H9 (cell line): ENCODE data around the gene RALGPS2. TPM values are rescaled to one million over a fixed set of nuclear protein-coding genes. Genes with fewer than 3 reads are reported as not detected.

Source experiments
- DNase-seq: peaks from one replicate; pipeline ENCODE4 v3.0.0-alpha.2; 2017
- H2AFZ ChIP-seq: one replicate; pipeline ENCODE4 v1.6.1; 2013; ENCODE audit warnings: mild to moderate bottlenecking, low read length, control low read depth, moderate library complexity
- H2AK5ac ChIP-seq: 2 replicates; pipeline ENCODE4 v1.6.1; 2013; ENCODE audit warnings: low read length, control low read depth, mixed read lengths; ENCODE audit not compliant: insufficient read length
- H2BK120ac ChIP-seq: one replicate; pipeline ENCODE4 v1.6.1; 2013; ENCODE audit warnings: low read depth, mild to moderate bottlenecking, low read length, control low read depth, inconsistent platforms; ENCODE audit not compliant: poor library complexity, severe bottlenecking
- H2BK12ac ChIP-seq: 2 replicates; pipeline ENCODE4 v1.6.1; 2013; ENCODE audit warnings: low read length, control low read depth, mixed read lengths, low read depth; ENCODE audit not compliant: insufficient read length
- H2BK15ac ChIP-seq: 2 replicates; pipeline ENCODE4 v1.6.1; 2013; ENCODE audit warnings: low read depth, low read length, control low read depth
- H2BK20ac ChIP-seq: one replicate; pipeline ENCODE4 v1.6.1; 2013; ENCODE audit warnings: low read depth, mild to moderate bottlenecking, low read length, control low read depth, inconsistent platforms; ENCODE audit not compliant: poor library complexity, severe bottlenecking
- H2BK5ac ChIP-seq: 2 replicates; pipeline ENCODE4 v1.6.1; 2013; ENCODE audit warnings: low read length, control low read depth, mixed read lengths; ENCODE audit not compliant: insufficient read length
- H3K14ac ChIP-seq: 2 replicates; pipeline ENCODE4 v1.6.1; 2013; ENCODE audit warnings: low read length, control low read depth; ENCODE audit not compliant: insufficient read depth
- H3K18ac ChIP-seq: 2 replicates; pipeline ENCODE4 v1.6.1; 2013; ENCODE audit warnings: low read depth, mild to moderate bottlenecking, mixed read lengths, low read length, control low read depth; ENCODE audit not compliant: insufficient read length
- H3K23ac ChIP-seq: 2 replicates; pipeline ENCODE4 v1.6.1; 2013; ENCODE audit warnings: low read length, control low read depth, mixed read lengths, low read depth; ENCODE audit not compliant: insufficient read length
- H3K23me2 ChIP-seq: 2 replicates; pipeline ENCODE4 v1.6.1; 2013; ENCODE audit warnings: low read depth, mild to moderate bottlenecking, mixed read lengths, low read length, control low read depth; ENCODE audit not compliant: insufficient read length, poor library complexity, severe bottlenecking
- H3K27ac ChIP-seq: 2 replicates; pipeline ENCODE4 v1.5.1; 2013; ENCODE audit warnings: low read length, control low read depth, mixed read lengths, low read depth; ENCODE audit not compliant: insufficient read length
- H3K27me3 ChIP-seq: 2 replicates; pipeline ENCODE4 v1.6.1; 2013; ENCODE audit warnings: low read length, control low read depth, inconsistent platforms; ENCODE audit not compliant: insufficient read depth
- H3K4ac ChIP-seq: 2 replicates; pipeline ENCODE4 v1.6.1; 2013; ENCODE audit warnings: low read depth, mild to moderate bottlenecking, control low read depth, inconsistent platforms, low read length, moderate library complexity
- H3K4me1 ChIP-seq: 2 replicates; pipeline ENCODE4 v1.6.1; 2013; ENCODE audit warnings: low read length, control low read depth, inconsistent platforms; ENCODE audit not compliant: insufficient read depth
- H3K4me2 ChIP-seq: 2 replicates; pipeline ENCODE4 v1.6.1; 2013; ENCODE audit warnings: low read length, control low read depth, mixed read lengths; ENCODE audit not compliant: insufficient read length, insufficient read depth
- H3K56ac ChIP-seq: 2 replicates; pipeline ENCODE4 v1.6.1; 2013; ENCODE audit warnings: low read depth, mild to moderate bottlenecking, mixed read lengths, low read length, control low read depth; ENCODE audit not compliant: insufficient read length
- H3K79me1 ChIP-seq: 2 replicates; pipeline ENCODE4 v1.6.1; 2013; ENCODE audit warnings: low read depth, mild to moderate bottlenecking, moderate library complexity, low read length, control low read depth, inconsistent platforms; ENCODE audit not compliant: insufficient read depth, poor library complexity, severe bottlenecking
- H3K79me2 ChIP-seq: 2 replicates; pipeline ENCODE4 v1.6.1; 2013; ENCODE audit warnings: low read length, control low read depth, inconsistent platforms; ENCODE audit not compliant: insufficient read depth
- H3K9ac ChIP-seq: 2 replicates; pipeline ENCODE4 v1.6.1; 2013; ENCODE audit warnings: low read length, control low read depth, mixed read lengths; ENCODE audit not compliant: insufficient read length; ENCODE audit errors: extremely low read depth
- H3K9me3 ChIP-seq: one replicate; pipeline ENCODE4 v1.6.1; 2013; ENCODE audit warnings: low read depth, low read length, inconsistent platforms; ENCODE audit not compliant: control insufficient read depth
- H3T11ph ChIP-seq: one replicate; pipeline ENCODE4 v1.6.1; 2013; ENCODE audit warnings: mild to moderate bottlenecking, low read length, control low read depth, inconsistent platforms
- H4K20me1 ChIP-seq: one replicate; pipeline ENCODE4 v1.6.1; 2013; ENCODE audit not compliant: control insufficient read depth, insufficient read length, insufficient read depth
- H4K5ac ChIP-seq: 2 replicates; pipeline ENCODE4 v1.6.1; 2013; ENCODE audit warnings: low read depth, mild to moderate bottlenecking, mixed read lengths, low read length, control low read depth; ENCODE audit not compliant: insufficient read length
- H4K8ac ChIP-seq: replicated peaks from 2 replicates; pipeline ENCODE4 v1.6.1; 2013; ENCODE audit warnings: low read length, control low read depth, mixed read lengths, low read depth; ENCODE audit not compliant: insufficient read length
- H4K91ac ChIP-seq: 2 replicates; pipeline ENCODE4 v1.6.1; 2013; ENCODE audit warnings: low read depth, mild to moderate bottlenecking, moderate library complexity, mixed read lengths, low read length, control low read depth; ENCODE audit not compliant: insufficient read length
- H3K27ac Mint-ChIP-seq, 3 experiments: 2 replicates in 2 of 3; 3 replicates in 1 of 3; pipeline ENCODE4 v1.8.0; 2020 to 2021; ENCODE audit warnings: mixed read lengths in 3 of 3, mild to moderate bottlenecking in 1 of 3, moderate library complexity in 1 of 3
- H3K27me3 Mint-ChIP-seq: 2 replicates; pipeline ENCODE4 v1.8.0; 2021; ENCODE audit warnings: low read depth, mild to moderate bottlenecking, moderate library complexity, mixed read lengths
- H3K36me3 Mint-ChIP-seq, 3 experiments: 2 replicates in 2 of 3; 3 replicates in 1 of 3; pipeline ENCODE4 v1.8.0; 2020 to 2021; ENCODE audit warnings: low read depth in 3 of 3, mixed read lengths in 3 of 3; ENCODE audit not compliant: insufficient read depth in 1 of 3
- H3K4me1 Mint-ChIP-seq, 2 experiments: 2 replicates each; pipeline ENCODE4 v1.8.0; 2020; ENCODE audit warnings: mixed read lengths in 2 of 2
- H3K4me3 Mint-ChIP-seq, 2 experiments: 2 replicates in 1 of 2; 3 replicates in 1 of 2; pipeline ENCODE4 v1.8.0; 2020 to 2021; ENCODE audit warnings: mild to moderate bottlenecking in 2 of 2, mixed read lengths in 2 of 2, moderate library complexity in 1 of 2
- H3K9me3 Mint-ChIP-seq, 2 experiments: 2 replicates in 1 of 2; 3 replicates in 1 of 2; pipeline ENCODE4 v1.8.0; 2020; ENCODE audit warnings: mild to moderate bottlenecking in 2 of 2, mixed read lengths in 2 of 2, moderate library complexity in 1 of 2
- WGBS: extraction: QIAGEN DNeasy Blood & Tissue Kit; methylation state at CpG from one replicate; pipeline ENCODE4 v1.1.7; 2013; ENCODE audit warnings: missing lambda C conversion rate, low lambda C conversion rate, mixed read lengths; ENCODE audit not compliant: insufficient read length; ENCODE audit errors: extremely low coverage; 5-methylcytosine and 5-hydroxymethylcytosine counted together
- total RNA-seq: library from RNA; stranded (reverse); gene quantifications from 2 replicates; pipeline ENCODE4 v1.2.1, GENCODE V29; 2021
- TF ChIP-seq, protein P1 (sequence below): fragments of 200-600 bp; sonication (generic); conservative IDR thresholded peaks from 3 replicates; pipeline ENCODE4 v1.8.0; 2021; ENCODE audit warnings: antibody characterized with exemption, mild to moderate bottlenecking

Gene RALGPS2
- total RNA-seq, 1 experiment from 2014 or later: 32.6 TPM

DNA sequence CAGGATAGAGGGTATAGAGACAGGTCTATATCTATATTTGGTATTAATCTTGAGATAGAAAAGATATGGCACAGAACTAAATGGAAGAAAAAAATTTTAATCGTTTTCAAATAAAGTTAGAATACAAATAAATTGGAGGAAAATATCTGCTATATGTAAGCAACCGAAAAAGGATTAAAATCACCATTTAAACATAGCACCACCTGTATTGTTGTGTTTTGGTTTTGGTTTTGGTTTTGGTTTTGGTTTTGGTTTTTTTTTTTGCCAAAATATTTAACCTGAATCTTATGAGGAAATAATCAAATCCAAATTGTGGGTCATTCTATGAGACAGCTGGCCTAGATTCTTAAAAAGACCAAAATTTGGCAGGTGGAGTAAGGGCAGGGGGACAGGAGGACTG is 174.4 kb downstream of the RALGPS2 start:
- Histone ChIP-seq H2BK12ac (no peak overlapping the region), H4K8ac (no peak overlapping the region), H3K23me2 (no peaks in the 10 kb centered on the region), H2BK20ac (no peak overlapping the region), H4K5ac (no peak overlapping the region), H3K56ac (no peak overlapping the region), H3T11ph (no peak overlapping the region), H3K4me2 (no peak overlapping the region), H3K23ac (no peak overlapping the region), H2BK5ac (no peak overlapping the region), H3K4me1 (no peaks in the 10 kb centered on the region), H3K14ac (no peak overlapping the region), H3K4ac (no peak overlapping the region), H2AK5ac (no peak overlapping the region), H3K27me3 (no peaks in the 10 kb centered on the region), H3K9ac (no peak overlapping the region), H2BK120ac (no peak overlapping the region), H3K79me2 (no peaks in the 10 kb centered on the region), H4K91ac (no peak overlapping the region), H3K27ac (no peak overlapping the region), H3K9me3 (no peaks in the 10 kb centered on the region), H2BK15ac (no peak overlapping the region), H4K20me1 (no peaks in the 10 kb centered on the region), H3K18ac (no peak overlapping the region), H3K79me1 (no peaks in the 10 kb centered on the region), H2AFZ (no peak overlapping the region)
- Mint-ChIP-seq H3K36me3 (peaks cover 28 to 41% (median 34%) of the 10 kb centered on the region in 3 experiments), H3K27ac (no peak overlapping the region), H3K4me1 (no peaks in the 10 kb centered on the region), H3K27me3 (no peaks in the 10 kb centered on the region), H3K9me3 (peaks cover 7 to 8% of the 10 kb centered on the region in 2 experiments; a peak in 4 of 5 replicates), H3K4me3 (no peak overlapping the region)
- WGBS: no CpG with 5 or more reads among the region's 2 CpGs
- TF ChIP-seq, protein P1, sequence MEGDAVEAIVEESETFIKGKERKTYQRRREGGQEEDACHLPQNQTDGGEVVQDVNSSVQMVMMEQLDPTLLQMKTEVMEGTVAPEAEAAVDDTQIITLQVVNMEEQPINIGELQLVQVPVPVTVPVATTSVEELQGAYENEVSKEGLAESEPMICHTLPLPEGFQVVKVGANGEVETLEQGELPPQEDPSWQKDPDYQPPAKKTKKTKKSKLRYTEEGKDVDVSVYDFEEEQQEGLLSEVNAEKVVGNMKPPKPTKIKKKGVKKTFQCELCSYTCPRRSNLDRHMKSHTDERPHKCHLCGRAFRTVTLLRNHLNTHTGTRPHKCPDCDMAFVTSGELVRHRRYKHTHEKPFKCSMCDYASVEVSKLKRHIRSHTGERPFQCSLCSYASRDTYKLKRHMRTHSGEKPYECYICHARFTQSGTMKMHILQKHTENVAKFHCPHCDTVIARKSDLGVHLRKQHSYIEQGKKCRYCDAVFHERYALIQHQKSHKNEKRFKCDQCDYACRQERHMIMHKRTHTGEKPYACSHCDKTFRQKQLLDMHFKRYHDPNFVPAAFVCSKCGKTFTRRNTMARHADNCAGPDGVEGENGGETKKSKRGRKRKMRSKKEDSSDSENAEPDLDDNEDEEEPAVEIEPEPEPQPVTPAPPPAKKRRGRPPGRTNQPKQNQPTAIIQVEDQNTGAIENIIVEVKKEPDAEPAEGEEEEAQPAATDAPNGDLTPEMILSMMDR: no peak
- no peak for DNase-seq
